ENCODE data around the gene LPCAT1.
A peak's percentile ranks its signal among the peaks of the same experiment; 100 is the strongest.
"Not testable (repeated sequence)": the region's sequence is repeated elsewhere in the genome, so short reads cannot be mapped to it uniquely, and the experiment has no call there.

Gene LPCAT1

GRCh38 chr5:1520791-1521453 is 2.8 kb downstream of the LPCAT1 start:
- no peak for DNase-seq

- no peak for DNase-seq
These were observed 4.0 kb downstream of the LPCAT1 start for GRCh38 chr5:1519631-1520210.

- DNase-seq, result peak; percentile 13
These were observed 5.9 kb downstream of the LPCAT1 start for GRCh38 chr5:1517838-1518237.

- peak; percentile 21 for DNase-seq
These were observed 6.9 kb downstream of the LPCAT1 start for GRCh38 chr5:1516615-1517601.

- peak; percentile 43 for DNase-seq
These were observed 7.7 kb downstream of the LPCAT1 start for GRCh38 chr5:1515921-1516571.

DNA sequence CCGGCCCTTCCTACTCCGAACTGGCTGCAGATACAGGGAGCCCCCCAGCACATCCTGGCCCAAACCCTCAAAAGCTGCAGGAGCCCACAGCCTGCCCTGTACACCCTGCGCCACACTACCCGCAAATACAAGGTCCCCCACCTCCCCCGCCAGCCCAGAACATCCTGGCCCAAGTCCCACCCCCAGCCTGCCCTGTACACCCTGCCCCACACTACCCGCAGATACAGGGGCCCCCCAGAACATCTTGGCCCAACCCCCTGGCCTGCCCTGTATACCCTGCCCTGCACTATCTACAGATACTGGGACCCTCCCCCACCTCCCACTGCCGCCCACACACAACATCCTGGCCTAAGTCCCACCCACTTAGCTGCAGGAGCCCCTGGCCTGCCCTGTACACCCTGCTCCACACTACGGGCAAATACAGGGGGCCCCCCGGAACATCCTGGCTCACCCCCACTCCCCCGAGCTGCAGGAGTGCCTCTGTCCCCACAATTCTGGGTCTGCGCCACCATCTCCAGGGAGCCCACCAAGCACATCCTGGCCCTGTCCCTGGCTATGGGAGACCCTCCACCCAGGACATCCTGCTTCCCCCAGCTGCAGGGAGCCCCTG is 8.3 kb downstream of the LPCAT1 start:
- peak; percentile 16 for DNase-seq

- not testable (repeated sequence) for DNase-seq
These were observed 8.9 kb downstream of the LPCAT1 start for GRCh38 chr5:1514819-1515310.

DNA sequence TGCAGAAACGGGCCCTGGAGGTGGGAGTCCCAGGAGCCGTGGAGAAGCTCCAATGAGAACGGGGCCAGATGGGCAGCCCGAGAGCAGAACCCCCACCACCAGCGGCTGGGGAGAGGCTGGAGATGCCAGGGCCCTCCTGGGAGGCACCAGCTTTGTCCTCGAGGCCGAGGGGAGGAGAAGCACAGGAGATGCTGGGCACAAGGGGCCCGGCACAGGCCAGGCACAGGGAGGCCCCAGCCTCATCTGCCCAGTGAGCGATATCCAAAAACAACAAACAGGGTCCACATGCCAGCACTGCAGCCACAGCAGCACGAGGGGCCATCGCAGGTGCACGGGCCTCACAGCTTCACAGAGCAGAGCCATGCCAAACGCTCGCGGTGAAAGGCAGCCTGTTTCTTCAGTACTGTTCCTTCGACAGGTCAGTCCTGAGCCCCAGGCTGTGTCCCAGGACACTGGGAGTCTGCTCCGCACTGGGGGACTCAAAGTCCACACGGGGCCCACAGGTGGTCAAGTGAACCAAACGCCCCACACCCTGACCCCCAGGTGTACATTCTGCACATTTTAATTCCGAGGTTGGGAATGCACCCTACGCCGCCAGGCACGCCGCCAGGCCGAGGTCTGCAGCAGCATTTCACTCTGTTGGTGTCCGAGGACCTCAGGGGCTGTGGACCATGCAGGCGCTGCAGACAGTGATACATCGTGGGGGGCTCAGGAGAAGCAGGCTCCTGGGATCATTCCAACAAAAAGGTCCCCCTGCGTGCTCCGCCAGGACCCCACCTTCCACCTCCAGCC is 9.5 kb downstream of the LPCAT1 start:
- DNase-seq, result peak; percentile 12

DNA sequence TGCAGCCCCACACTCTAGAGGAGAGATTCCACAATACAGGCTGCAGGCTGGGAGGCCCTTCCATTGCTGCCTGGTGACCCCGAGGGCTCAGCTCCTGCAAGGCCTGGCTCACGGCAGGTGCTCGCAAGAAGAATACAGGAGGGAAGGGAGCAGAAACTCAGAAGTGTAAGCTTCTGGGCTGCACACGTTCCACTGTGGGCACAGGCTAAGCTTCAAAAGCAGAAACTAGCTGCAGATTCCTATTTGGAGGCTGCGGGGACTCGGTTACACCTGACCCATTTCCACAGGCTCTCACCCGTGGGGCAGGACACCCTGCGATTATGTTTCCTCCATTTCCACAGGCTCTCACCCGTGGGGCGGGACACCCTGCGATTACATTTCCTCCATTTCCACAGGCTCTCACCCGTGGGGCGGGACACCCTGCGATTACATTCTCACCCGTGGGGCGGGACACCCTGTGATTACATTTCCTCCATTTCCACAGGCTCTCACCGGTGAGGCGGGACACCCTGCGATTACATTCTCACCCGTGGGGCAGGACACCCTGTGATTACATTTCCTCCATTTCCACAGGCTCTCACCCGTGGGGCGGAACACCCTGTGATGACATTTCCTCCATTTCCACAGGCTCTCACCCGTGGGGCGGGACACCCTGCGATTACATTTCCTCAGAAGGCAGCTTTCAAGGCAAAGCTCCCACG is 10.3 kb downstream of the LPCAT1 start:
- peak; percentile 32 for DNase-seq

DNA sequence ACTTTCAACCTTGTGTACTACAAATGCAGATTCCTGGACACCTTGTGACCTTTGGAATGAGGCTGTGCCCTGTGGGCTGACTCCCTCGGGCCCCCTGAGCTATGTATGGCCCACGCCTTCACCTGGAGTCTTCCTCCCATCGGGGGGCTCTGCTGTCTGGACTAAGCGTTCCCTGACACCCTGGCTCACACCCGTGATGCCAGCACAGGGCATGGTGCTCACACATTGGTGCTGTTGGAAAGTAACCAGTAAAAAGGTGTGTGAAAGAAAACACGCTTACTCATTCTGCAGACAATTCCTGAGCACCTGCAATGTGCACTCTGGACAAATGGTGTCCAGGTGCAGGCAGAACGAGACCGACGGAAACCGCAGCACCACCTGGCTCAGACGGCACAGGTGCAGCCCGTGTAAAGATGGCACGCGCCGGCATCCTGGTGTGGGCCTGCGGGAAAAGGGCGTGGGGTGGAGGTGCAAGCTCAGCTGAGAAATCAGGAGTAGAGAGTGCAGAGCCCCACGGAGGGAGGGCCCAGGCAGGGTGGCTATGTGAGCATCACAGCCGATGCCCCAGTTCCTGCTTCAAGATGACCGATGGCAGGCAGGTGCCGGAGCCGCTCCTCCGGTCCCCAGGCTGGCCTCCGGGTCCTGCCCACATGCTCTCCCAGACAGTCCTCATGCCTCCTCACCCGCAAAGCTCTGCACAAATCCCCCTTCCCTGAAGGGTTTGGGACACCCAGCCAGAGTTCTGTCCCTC is 11.0 kb downstream of the LPCAT1 start:
- DNase-seq, result peak; percentile 11

DNA sequence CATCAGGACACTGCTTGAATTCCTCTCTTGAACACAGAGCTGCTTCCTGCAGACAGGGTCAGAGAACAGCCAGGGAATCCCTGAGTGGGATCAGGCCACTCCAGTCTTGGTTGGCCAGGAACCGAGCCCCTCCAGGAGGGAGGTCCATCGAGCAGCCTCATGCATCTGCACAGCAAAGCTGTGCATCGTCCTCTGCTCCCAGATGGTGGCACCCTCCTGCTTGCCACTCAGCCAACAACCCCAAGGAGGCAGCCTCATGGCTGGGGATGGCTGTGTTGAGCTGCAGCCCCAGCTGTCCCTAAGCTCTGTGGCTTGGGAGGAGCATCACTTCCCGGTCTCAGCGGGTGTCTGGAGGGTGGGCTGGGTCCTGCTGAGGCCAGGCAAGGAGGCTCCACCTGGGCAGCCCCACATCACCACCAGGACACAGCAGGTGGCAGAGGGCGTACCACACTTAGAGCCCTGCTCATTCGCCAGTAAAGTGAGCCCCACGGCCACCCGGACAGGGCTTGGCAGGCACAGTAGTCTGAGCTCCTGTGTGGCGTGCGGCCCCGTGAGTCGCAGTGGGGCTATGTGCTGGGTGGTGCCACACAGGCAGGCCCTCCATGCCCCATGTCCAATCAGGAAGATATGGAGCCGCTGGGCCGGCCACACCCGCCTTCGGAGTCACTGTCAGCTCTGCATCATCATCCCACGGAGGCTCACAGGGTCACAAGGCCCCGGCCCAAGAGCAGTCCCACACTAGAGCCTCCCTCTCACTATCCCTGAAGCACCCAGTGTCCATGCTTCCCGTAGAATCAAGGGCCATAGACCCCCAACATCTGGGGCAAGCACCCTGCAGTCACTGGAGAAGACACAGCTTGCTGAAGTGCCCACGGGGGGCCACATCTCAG is 11.9 kb downstream of the LPCAT1 start:
- peak; percentile 17 for DNase-seq

- DNase-seq, result peak; percentile 51
These were observed 12.7 kb downstream of the LPCAT1 start for GRCh38 chr5:1511048-1511447.

DNA sequence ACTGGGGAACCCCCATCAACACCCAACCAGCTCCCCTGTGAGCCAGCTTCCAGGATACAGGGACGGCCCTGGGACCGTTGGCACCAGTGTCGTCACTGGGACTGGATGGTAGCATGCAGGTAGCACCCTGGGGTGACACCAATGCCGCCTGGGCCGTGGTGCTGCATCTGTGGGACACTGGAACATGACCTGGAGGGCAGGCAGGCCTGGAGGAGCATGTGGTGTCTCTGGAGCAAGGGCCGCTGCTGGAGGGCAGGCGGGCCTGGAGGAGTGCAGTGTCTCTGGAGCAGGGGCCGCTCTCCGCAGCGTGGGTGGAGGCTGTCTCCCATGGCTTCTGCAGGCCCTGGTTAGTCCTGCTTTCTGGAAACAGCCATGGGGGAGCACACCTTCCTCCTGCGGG is 13.1 kb downstream of the LPCAT1 start:
- DNase-seq, result peak; percentile 9

DNA sequence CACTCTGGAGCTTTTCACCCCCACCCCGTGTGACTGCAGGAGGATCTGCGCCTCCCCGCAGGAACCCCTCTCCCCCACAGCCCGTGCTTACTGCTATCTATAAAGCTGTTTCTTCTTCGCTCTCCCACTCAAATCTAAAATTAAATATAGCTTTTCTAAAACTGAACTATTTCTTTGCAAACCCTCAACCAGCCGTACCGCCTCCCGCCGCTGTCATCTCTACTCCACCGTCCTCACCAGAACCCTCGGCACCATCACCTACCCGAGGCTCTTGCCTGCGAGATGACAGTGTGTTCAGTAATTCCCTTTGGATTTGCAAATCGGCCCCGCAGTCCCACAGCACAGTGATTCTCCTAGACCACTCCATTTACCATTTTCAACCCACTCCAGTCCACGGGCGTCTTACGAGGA is 13.6 kb downstream of the LPCAT1 start:
- peak; percentile 14 for DNase-seq

- peak; percentile 12 for DNase-seq
These were observed 14.2 kb downstream of the LPCAT1 start for GRCh38 chr5:1509346-1510085.

DNA sequence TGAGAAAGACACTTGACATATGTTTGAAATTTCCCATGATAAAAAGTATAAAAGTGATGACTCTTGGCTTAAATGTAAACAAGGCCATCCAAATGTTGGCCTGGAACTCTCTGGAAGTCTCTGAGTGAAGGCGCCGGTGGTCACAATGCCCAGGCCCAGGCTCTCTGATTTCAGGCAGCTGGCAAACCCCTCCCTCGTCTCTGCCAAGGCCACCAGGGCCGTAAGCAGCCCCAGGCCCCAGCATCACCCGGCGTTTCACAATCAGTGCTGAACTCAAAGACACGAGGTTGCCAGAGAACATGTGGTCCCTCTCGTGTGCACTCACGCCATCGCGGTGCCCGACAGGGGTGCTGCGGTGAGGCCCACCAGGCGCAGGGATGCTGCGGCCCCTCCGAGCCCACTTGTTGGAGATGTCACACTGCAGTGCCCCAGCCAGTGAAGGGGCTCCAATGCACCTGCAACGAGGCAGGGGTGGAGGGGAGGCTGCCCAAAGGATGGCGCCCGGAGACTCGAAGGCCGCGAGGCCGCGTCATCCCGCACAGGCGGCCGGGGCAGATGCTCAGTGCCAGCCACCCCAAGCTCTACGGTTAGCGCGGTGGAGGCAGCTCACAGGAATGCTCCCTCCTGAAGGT is 15.0 kb downstream of the LPCAT1 start:
- DNase-seq, result peak; percentile 11

DNA sequence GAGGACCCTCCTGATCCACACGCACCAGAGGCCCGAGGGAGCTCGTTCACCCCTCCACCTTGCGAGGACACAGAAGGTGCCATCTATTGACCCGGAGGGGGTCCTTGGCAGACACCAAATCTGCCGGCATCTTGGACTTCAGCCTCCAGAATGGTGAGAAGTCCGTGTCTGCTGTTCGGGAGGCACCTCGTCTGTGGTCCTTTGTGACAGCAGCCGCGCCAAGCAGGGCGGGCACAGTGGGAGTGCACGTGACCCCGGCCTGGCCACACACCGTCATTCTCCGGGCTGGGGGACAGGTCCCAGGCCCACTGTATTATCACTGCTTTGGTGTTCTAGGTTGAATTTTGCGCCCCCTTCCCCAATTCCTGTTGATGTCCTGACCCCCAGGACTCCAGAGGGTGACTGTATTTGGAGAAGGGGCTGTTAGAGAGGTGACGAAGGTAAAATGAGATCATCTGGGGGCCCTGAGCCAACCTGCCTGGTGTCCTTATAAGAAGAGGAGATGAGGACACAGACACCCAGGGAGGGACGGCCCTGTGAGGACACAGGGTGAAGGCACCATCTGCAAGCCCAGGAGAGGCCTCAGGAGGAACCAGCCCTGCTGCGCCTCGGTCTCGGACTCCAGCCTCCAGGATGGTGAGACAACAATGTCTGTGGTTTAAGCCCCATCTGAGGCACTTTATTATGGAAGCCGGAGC is 15.7 kb downstream of the LPCAT1 start:
- DNase-seq, result peak; percentile 17
